ENCODE results near the gene LRFN4. TPM values are rescaled to one million over a fixed set of nuclear protein-coding genes. Genes with fewer than 3 reads are reported as not detected.

The LRFN4 gene
- total and polyA plus RNA-seq, 2 of the 8 experiments (the other 6 are each of a cell fraction or from before 2014, with no cell fraction given) = 49.8 to 64.3 TPM

DNA sequence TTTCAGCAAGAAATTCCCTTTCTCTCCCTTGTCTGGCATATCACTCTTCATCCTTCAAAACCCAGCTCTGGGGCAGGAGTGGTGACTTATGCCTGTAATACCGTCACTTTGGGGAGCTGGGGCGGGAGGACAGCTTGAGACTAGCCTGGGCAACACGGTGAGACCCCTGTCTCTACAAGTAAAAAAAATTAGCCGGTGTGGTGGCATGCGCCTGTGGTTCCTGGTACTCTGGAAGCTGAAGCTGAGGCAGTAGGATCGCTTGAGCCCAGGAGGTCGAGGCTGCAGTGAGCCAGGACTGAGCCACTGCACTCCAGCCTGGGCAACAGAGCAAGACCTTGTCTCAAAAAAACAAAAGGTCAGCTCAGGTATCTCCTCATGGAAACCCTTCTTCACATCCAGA lies 15.0 kb upstream of the LRFN4 start (continued):
- TF ChIP-seq YY1 (IDR thresholded peaks at IDR 0.05; ENCODE audit: low read depth, low read length) = no peak

Measured in H1 (cell line).